Activated CD4-positive, alpha-beta T cell treated with anti-CD3 and anti-CD28 coated beads for 36 hours (primary cell): ENCODE data around the gene SLAIN2. TPM values are rescaled to one million over a fixed set of nuclear protein-coding genes. Genes with fewer than 3 reads are reported as not detected.
A peak's percentile ranks its signal among the peaks of the same experiment; 100 is the strongest.
"Not testable (repeated sequence)": the region's sequence is repeated elsewhere in the genome, so short reads cannot be mapped to it uniquely, and the experiment has no call there.

Experiments used
- ATAC-seq: fragments of 200-7000 bp; cut with Tn5 transposase; one replicate; pipeline ENCODE4 v1.10.0; 2021; ENCODE audit warnings: mild to moderate bottlenecking, moderate library complexity
- CTCF ChIA-PET: fragments of 350-600 bp; sonication (Branson Sonifier 250); formaldehyde crosslinking; loops from one replicate; lab custom pipeline; 2021; ENCODE audit warnings: antibody characterized with exemption; lab: Charles Lee
- POLR2A ChIA-PET: fragments of 350-600 bp; sonication (Branson Sonifier 250); formaldehyde crosslinking; loops from one replicate; lab custom pipeline; 2021; ENCODE audit warnings: antibody characterized with exemption, inconsistent platforms; lab: Charles Lee
- DNase-seq: peaks from one replicate; pipeline ENCODE4 v3.0.0-alpha.2; 2020
- H3K27ac Mint-ChIP-seq: one replicate; pipeline ENCODE4 v1.8.0; 2021; ENCODE audit warnings: mixed read lengths
- H3K27me3 Mint-ChIP-seq: one replicate; pipeline ENCODE4 v1.8.0; 2021; ENCODE audit warnings: mixed read lengths
- H3K36me3 Mint-ChIP-seq: one replicate; pipeline ENCODE4 v1.8.0; 2021; ENCODE audit warnings: low read depth, mixed read lengths
- H3K4me1 Mint-ChIP-seq: one replicate; pipeline ENCODE4 v1.8.0; 2021; ENCODE audit warnings: mixed read lengths
- H3K4me3 Mint-ChIP-seq: one replicate; pipeline ENCODE4 v1.8.0; 2021; ENCODE audit warnings: mild to moderate bottlenecking, moderate library complexity, mixed read lengths
- H3K9me3 Mint-ChIP-seq: one replicate; pipeline ENCODE4 v1.8.0; 2021; ENCODE audit warnings: low read depth, mixed read lengths
- intact Hi-C, 2 experiments: fragments of 100-400 bp; cut with DNase I in 1 of 2; cut with micrococcal nuclease in 1 of 2; formaldehyde crosslinking; loops; one replicate each; pipeline versions ENCODE4 v1.14.2 to v1.15.1; 2022 to 2024; cut with DNase I, micrococcal nuclease
- total RNA-seq, 2 experiments: library from RNA; stranded (reverse); gene quantifications; one replicate each; pipeline ENCODE4 v1.2.3, GENCODE V29; 2021

SLAIN2 gene
- total RNA-seq, 2 experiments from 2014 or later, result 55.7 to 140 TPM

DNA sequence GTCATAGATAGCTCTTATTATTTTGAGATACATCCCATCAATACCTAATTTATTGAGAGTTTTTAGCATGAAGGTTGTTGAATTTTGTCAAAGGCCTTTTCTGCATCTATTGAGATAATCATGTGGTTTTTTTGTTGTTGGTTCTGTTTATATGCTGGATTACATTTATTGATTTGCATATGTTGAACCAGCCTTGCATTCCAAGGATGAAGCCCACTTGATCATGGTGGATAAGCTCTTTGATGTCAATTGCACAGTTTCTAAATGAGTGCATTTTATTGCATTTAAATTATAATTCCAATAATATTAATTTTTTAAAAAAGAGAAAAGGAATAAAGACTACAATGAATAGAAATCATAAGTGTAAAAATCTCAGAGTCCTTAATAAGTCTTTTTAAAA lies 26.6 kb upstream of the SLAIN2 start:
- H3K27me3 Mint-ChIP-seq, CTCF ChIA-PET, H3K4me1 Mint-ChIP-seq, DNase-seq, ATAC-seq, H3K27ac Mint-ChIP-seq, H3K4me3 Mint-ChIP-seq, H3K36me3 Mint-ChIP-seq, H3K9me3 Mint-ChIP-seq, POLR2A ChIA-PET: not testable (repeated sequence)
- intact Hi-C loops, result loop anchor here (5.0 to 10.0 kb wide), 4 partner anchors 170 to 648 kb away; partner anchors contain the start of gene SLC10A4 (in 1 of the 2)

DNA sequence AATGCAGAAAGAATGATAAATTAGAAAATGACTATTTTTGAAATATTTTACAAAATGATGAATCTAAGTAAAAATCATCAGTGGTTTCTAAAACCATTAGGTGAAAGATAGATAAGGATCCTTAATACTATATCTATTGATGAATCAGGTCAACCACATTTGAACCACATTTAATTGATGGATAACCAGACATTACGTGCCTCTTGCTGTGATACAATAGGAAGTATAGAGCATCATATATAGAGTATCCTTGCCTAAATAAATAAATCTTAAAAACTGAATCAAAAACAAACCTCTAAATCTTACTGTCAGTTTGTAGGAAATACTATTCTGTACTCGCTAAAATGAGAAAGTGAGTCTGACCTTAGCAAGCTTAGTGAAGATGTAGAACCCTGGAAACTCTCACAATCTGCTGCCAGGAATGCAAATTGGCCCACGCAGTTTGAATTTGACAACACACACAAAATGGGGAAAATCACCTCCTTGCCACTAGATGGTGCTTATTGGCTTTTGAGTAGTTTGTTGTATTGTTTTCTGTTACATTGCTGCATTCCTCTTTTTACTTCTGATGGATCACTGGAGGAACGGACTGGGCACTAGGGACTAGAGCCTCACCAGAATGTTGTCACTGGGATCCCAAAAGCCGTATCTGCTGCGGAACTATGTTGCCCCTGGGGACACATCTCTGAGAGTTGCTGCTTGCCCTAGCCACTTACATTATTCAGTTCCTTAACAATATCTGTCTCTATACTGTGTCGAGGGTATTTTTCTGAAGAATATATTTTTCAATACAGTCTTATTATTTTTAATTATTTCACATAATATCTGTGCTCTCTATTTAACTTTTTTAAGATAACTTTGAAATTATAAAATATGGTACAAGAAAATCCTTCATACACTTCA lies 25.4 kb upstream of the SLAIN2 start:
- Mint-ChIP-seq H3K4me3 (no peak overlapping the region), H3K36me3 (no peaks in the 10 kb centered on the region), H3K4me1 (peaks cover 4% of the 10 kb centered on the region), H3K27ac (no peak overlapping the region), H3K27me3 (no peaks in the 10 kb centered on the region), H3K9me3 (no peaks in the 10 kb centered on the region)
- intact Hi-C loops, result loop anchor here (1.0 to 10.0 kb wide), 6 partner anchors 25 to 646 kb away; partner anchors contain the start of genes SLAIN2 (in 2 of the 2) and SLC10A4 (in 1 of the 2)
- DNase-seq, result peak; percentile 43
- ATAC-seq, result peak; percentile 74
- CTCF ChIA-PET, result interaction anchor here (0.7 to 0.8 kb wide), 2 partner anchors 27 to 169 kb away, joined by 3 to 7 read pairs; no protein-coding TSS in a partner anchor
- POLR2A ChIA-PET, result no interaction called here

DNA sequence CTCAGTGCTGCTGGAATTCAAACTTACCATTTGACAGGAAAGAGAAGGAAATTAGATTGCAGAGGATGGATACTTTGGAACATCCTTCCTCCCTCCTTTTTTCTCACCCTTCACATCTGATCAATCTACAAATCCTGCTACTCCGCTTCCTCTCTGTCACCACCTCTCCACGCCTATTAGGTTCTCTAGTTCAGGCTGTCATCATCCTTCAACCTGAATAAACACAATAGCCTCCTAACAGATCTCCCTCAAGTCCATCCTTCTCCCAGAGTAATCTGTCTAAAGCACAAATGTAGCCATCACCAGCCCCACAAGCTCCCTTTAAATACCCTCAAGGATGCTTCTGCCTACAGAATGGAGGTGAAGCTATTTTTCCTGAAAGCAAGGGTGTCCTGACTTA lies 20.0 kb upstream of the SLAIN2 start:
- Mint-ChIP-seq H3K27me3 (no peaks in the 10 kb centered on the region), H3K9me3 (peaks cover 2% of the 10 kb centered on the region), H3K36me3 (no peaks in the 10 kb centered on the region), H3K27ac (no peak overlapping the region), H3K4me3 (no peak overlapping the region), H3K4me1 (no peaks in the 10 kb centered on the region)
- POLR2A ChIA-PET, result no interaction called here
- intact Hi-C loops, result loop anchor here in 1 of 2 experiments (5.0 kb wide), 1 partner anchor 94 kb away; no protein-coding TSS in a partner anchor
- DNase-seq (no peak), ATAC-seq (no peak)
- CTCF ChIA-PET, result interaction anchor here (1.2 kb wide), 1 partner anchor 99 kb away, joined by 3 read pairs; no protein-coding TSS in a partner anchor

DNA sequence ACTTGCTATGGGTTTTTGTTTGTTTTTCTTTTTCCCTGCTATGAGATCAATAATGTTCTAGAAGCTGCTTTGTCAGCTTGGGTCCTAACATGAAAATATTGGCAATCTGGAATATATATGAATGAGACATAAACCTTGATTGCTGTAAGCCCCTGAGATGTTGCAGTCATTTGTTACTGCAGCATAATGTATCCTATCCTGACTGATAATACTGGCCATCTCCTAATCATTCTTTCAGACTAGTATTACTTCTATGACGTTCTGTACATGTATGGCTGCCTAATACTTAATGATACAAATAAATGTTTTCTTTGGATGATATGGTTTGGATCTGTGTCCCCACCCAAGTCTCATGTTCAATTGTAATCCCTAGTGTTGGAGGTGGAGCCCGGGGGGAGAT lies 19.3 kb upstream of the SLAIN2 start:
- no peak for DNase-seq
- peaks cover 2% of the 10 kb centered on the region for H3K9me3 Mint-ChIP-seq
- intact Hi-C loops, result loop anchor here in 1 of 2 experiments (5.0 kb wide), 1 partner anchor 95 kb away; no protein-coding TSS in a partner anchor
- H3K27me3 Mint-ChIP-seq, result no peaks in the 10 kb centered on the region
- H3K4me3 Mint-ChIP-seq, result no peak overlapping the region
- no peak for ATAC-seq
- ChIA-PET POLR2A (no interaction called here), CTCF (interaction anchor here (1.2 kb wide), 1 partner anchor 98 kb away, joined by 3 read pairs; no protein-coding TSS in a partner anchor)
- H3K4me1 Mint-ChIP-seq, result no peaks in the 10 kb centered on the region
- H3K27ac Mint-ChIP-seq, result no peak overlapping the region
- no peaks in the 10 kb centered on the region for H3K36me3 Mint-ChIP-seq

DNA sequence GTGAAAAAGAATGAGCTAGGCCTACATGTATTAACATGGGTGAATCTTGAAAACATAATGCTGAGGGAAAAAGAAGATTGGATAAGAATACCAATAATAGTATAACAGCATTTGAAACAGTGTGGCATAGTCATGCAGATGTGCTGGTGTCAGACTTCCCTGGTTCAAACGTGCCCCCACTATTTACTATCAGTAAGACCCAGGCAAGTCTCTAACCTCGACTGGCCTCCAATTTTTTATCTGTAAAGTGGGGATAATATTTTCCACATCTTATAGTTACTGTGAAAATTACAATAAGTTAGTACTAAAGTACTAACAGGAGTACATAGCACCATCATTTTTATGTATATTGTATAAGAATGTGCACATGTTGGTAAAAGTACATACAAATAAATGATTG lies 17.0 kb upstream of the SLAIN2 start:
- Mint-ChIP-seq H3K4me3 (no peak overlapping the region), H3K4me1 (no peaks in the 10 kb centered on the region), H3K36me3 (no peaks in the 10 kb centered on the region), H3K27ac (no peak overlapping the region), H3K9me3 (peaks cover 2% of the 10 kb centered on the region), H3K27me3 (peaks cover 7% of the 10 kb centered on the region)
- ATAC-seq (no peak), DNase-seq (no peak)
- ChIA-PET POLR2A (no interaction called here), CTCF (no interaction called here)
- intact Hi-C loops, result loop anchor here in 1 of 2 experiments (5.0 kb wide), 1 partner anchor 97 kb away; no protein-coding TSS in a partner anchor

DNA sequence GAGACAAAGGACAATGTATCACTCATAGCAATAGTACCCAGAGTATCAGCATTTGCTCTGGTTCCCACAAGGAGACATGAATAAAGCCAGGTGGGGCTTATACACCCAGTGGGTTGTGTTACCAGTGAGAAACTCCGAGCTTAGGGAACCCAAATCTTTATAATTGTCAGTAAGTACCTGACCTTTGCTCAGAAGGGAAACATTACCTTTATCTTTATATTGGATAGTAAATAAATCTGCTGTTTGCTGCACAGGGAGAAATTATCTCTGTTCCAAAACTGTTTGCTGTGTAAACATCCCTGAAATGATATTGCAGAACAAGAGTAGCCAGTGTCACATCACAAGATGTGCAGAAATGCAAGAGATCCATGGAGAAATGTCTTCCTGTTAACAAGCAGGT lies 12.1 kb upstream of the SLAIN2 start:
- CTCF ChIA-PET, result interaction anchor here (2.7 kb wide), 1 partner anchor 14 kb away, joined by 11 read pairs; no protein-coding TSS in a partner anchor

DNA sequence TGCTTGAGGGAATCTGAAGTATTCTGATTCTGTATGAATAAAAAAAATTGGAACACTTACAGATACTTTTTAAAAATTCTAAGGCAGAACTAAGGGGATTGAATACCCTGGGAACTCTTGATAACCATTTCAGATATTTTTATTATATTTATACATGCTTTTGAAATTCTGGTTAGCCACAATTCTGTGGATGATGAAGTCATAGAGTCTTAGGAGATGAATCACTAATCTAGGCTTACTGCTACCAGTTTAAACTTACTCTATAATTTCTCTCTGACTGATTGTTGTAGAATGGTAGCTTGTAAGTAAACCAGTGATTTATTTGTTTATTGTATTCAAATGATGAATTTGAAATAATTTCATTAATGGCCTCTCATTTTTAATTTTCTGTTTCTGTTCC lies 11.4 kb upstream of the SLAIN2 start:
- intact Hi-C loops, result no loop called here
- ChIA-PET CTCF (interaction anchor here (0.6 kb wide), 1 partner anchor 27 kb away, joined by 3 read pairs; no protein-coding TSS in a partner anchor), POLR2A (interaction anchor here (0.6 kb wide), 1 partner anchor 13 kb away, joined by 3 read pairs; no protein-coding TSS in a partner anchor)
- Mint-ChIP-seq H3K9me3 (no peaks in the 10 kb centered on the region), H3K27ac (no peak overlapping the region), H3K4me1 (peaks cover 8% of the 10 kb centered on the region), H3K27me3 (peaks cover 10% of the 10 kb centered on the region), H3K36me3 (no peaks in the 10 kb centered on the region), H3K4me3 (no peak overlapping the region)
- ATAC-seq (peak; percentile 79), DNase-seq (no peak)

More for the DNA sequence above, 12.1 kb upstream of the SLAIN2 start:
- peaks cover 8% of the 10 kb centered on the region for H3K4me1 Mint-ChIP-seq
- DNase-seq (no peak), ATAC-seq (no peak)
- intact Hi-C loops, result no loop called here
- H3K9me3 Mint-ChIP-seq, result no peaks in the 10 kb centered on the region
- H3K4me3 Mint-ChIP-seq, result no peak overlapping the region
- no peak overlapping the region for H3K27ac Mint-ChIP-seq
- H3K27me3 Mint-ChIP-seq, result peaks cover 10% of the 10 kb centered on the region
- POLR2A ChIA-PET, result interaction anchor here (0.6 kb wide), 1 partner anchor 14 kb away, joined by 3 read pairs; no protein-coding TSS in a partner anchor
- no peaks in the 10 kb centered on the region for H3K36me3 Mint-ChIP-seq

DNA sequence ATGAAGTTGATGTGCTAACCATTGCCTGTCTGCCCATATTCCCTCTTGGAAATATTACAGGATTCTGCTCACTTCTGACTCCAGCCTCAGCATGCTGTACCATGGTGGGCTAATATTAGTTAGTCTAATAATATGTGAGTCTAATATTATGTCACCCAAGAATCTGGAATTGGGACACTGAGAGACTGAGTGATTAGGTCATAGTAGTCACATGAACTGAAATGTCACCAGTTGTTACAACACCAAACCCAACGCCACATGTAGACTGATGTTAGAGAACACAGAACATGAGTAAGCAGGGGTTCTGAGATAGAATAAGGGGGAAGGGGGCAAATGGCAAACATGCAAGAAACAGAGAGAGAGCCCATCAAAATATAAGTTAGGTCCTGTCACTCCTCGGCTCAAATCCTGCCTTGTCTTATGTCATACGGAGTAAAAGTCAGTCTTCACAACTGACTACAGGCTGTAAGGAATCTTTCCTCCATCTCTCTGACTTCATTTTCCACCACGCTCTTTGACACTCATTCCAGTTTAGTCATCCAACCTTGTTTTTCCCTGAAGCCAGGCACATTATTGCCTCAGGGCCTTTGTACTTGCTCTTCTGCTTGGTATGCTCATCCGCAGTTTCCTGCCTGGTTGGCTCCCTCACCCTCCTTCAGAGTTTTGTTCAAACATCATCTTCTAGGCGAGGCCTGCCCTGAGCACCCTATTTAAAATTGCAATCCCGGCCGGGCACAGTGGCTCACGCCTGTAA lies 9.6 kb upstream of the SLAIN2 start:
- ChIA-PET CTCF (interaction anchor here (1.0 kb wide), 1 partner anchor 173 kb away, joined by 4 read pairs; no protein-coding TSS in a partner anchor), POLR2A (no interaction called here)
- H3K4me1 Mint-ChIP-seq, result peaks cover 8% of the 10 kb centered on the region
- H3K4me3 Mint-ChIP-seq, result no peak overlapping the region
- ATAC-seq (no peak), DNase-seq (no peak)
- peaks cover 10% of the 10 kb centered on the region for H3K27me3 Mint-ChIP-seq
- no peaks in the 10 kb centered on the region for H3K36me3 Mint-ChIP-seq
- no peaks in the 10 kb centered on the region for H3K9me3 Mint-ChIP-seq
- H3K27ac Mint-ChIP-seq, result no peak overlapping the region
- intact Hi-C loops, result no loop called here

DNA sequence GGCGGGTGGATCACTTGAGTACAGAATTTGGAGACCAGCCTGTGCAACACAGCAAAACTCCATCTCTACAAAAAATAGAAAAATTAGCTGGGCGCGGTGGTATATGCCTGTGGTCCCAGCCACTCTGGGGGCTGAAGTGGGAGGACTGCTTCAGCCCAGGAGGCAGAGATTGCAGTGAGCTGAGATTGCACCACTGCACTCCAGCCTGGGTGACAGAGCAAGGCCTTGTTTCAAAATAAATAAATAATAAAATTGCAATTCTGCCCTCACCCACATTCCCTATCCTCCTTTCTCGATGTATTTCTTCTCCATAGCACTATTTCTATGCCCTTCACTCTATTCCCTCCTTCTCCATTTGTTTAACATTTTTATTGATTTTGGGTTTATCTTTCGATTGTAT lies 8.7 kb upstream of the SLAIN2 start:
- peaks cover 16% of the 10 kb centered on the region for H3K4me1 Mint-ChIP-seq
- H3K36me3 Mint-ChIP-seq, result no peaks in the 10 kb centered on the region
- DNase-seq (no peak), ATAC-seq (no peak)
- H3K9me3 Mint-ChIP-seq, result no peaks in the 10 kb centered on the region
- CTCF ChIA-PET, result interaction anchor here (1.0 to 1.3 kb wide), 3 partner anchors 15 to 174 kb away, joined by 3 to 4 read pairs (median 3); no protein-coding TSS in a partner anchor
- H3K27ac Mint-ChIP-seq, result no peak overlapping the region
- H3K4me3 Mint-ChIP-seq, result no peak overlapping the region
- peaks cover 10% of the 10 kb centered on the region for H3K27me3 Mint-ChIP-seq
- intact Hi-C loops, result no loop called here
- POLR2A ChIA-PET, result no interaction called here

DNA sequence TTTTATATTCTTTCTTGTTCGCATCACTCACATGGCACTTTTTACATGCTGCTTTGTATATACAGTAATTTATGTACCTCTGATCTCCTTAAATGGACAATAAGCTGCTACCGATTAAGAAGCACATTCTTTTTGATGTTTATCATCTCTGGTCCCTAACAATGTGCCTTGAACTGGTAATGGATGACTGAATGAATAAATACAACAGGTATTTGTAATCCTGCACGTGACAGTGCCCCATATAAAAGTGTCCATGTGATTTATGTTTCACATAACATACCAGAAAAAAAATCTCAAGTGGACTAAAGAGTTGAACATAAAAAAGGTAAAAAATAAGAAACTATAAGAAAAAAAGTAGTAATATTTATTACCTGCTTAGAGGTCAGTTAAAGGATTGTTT lies 7.7 kb upstream of the SLAIN2 start:
- DNase-seq (no peak), ATAC-seq (no peak)
- H3K9me3 Mint-ChIP-seq, result no peaks in the 10 kb centered on the region
- intact Hi-C loops, result no loop called here
- POLR2A ChIA-PET, result no interaction called here
- peaks cover 3% of the 10 kb centered on the region for H3K27me3 Mint-ChIP-seq
- H3K36me3 Mint-ChIP-seq, result no peaks in the 10 kb centered on the region
- CTCF ChIA-PET, result interaction anchor here (1.0 to 1.3 kb wide), 2 partner anchors 16 to 25 kb away, joined by 3 read pairs; no protein-coding TSS in a partner anchor
- no peak overlapping the region for H3K27ac Mint-ChIP-seq
- no peak overlapping the region for H3K4me3 Mint-ChIP-seq
- peaks cover 25% of the 10 kb centered on the region for H3K4me1 Mint-ChIP-seq

DNA sequence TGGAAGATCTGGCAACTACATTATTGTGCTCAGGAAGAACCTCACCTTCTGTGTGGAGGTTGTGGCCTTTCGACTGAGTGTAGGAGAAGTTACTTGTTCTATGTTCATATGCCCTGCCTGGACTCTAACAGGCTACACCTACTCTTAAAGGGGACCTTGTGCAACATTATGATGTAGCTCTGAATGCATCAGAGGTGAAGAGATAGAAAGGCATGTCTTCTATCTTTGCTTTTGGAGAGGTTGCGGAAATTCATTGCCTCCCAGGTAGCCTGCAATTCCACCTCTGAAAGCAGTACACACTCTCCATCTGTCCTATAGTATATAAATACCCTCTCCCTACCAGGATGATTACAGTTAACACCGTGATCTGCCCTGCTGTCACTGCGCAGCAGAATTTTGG lies 7.1 kb upstream of the SLAIN2 start:
- intact Hi-C loops, result no loop called here
- H3K27me3 Mint-ChIP-seq, result peaks cover 3% of the 10 kb centered on the region
- ChIA-PET POLR2A (no interaction called here), CTCF (interaction anchor here (0.6 kb wide), 1 partner anchor 195 kb away, joined by 3 read pairs; no protein-coding TSS in a partner anchor)
- ATAC-seq (no peak), DNase-seq (no peak)
- no peaks in the 10 kb centered on the region for H3K9me3 Mint-ChIP-seq
- H3K27ac Mint-ChIP-seq, result no peak overlapping the region
- peaks cover 29% of the 10 kb centered on the region for H3K4me1 Mint-ChIP-seq
- no peaks in the 10 kb centered on the region for H3K36me3 Mint-ChIP-seq
- H3K4me3 Mint-ChIP-seq, result no peak overlapping the region
